Caco-2 (cell line): ENCODE measurements around the gene SHANK3. TPM values are rescaled to one million over a fixed set of nuclear protein-coding genes. Genes with fewer than 3 reads are reported as not detected.
A peak's percentile ranks its signal among the peaks of the same experiment; 100 is the strongest.

Experiments used
- BruUV-seq: library from RNA; stranded (reverse); fragments of 400-500 nt; replicated peaks from 2 replicates; lab custom pipeline; 2021; lab: Mats Ljungman, UMichigan
- CTCF ChIA-PET: fragments of 300-600 bp; sonication (Branson Sonifier 250); formaldehyde crosslinking; loops from one replicate; lab custom pipeline; 2022; ENCODE audit warnings: antibody characterized with exemption; lab: Charles Lee
- POLR2A ChIA-PET: fragments of 300-600 bp; sonication (Branson Sonifier 250); formaldehyde crosslinking; loops from one replicate; lab custom pipeline; 2022; ENCODE audit warnings: antibody characterized with exemption; lab: Charles Lee
- DNase-seq, 2 experiments: peaks; one replicate each; pipeline versions ENCODE4 v3.0.0 to v3.0.0-alpha.2; 2020 to 2022
- H3K27me3 ChIP-seq: replicated peaks from 2 replicates; pipeline ENCODE4 v1.6.0; 2011; ENCODE audit warnings: low read length; ENCODE audit not compliant: control insufficient read depth, insufficient read depth
- H3K36me3 ChIP-seq: 2 replicates; pipeline ENCODE4 v1.5.1; 2011; ENCODE audit warnings: low read length; ENCODE audit not compliant: control insufficient read depth, insufficient read depth
- H3K4me1 ChIP-seq: fragments of 250-450 bp; sonication (Bioruptor Pico); 2 replicates; pipeline ENCODE4 v1.5.1; 2020; ENCODE audit warnings: mild to moderate bottlenecking
- H3K4me3 ChIP-seq: 2 replicates; pipeline ENCODE4 v1.5.1; 2011; ENCODE audit warnings: low read depth, mild to moderate bottlenecking, control low read depth, low read length
- H3K9me3 ChIP-seq: fragments of 250-450 bp; sonication (Bioruptor Pico); 2 replicates; pipeline ENCODE4 v1.5.1; 2020; ENCODE audit warnings: mild to moderate bottlenecking, moderate library complexity
- H3K27ac Mint-ChIP-seq: one replicate; pipeline ENCODE4 v1.8.0; 2022; ENCODE audit warnings: mixed read lengths; ENCODE audit not compliant: unreplicated experiment
- H3K27me3 Mint-ChIP-seq: one replicate; pipeline ENCODE4 v1.8.0; 2022; ENCODE audit warnings: mixed read lengths; ENCODE audit not compliant: insufficient read depth, unreplicated experiment
- H3K36me3 Mint-ChIP-seq: one replicate; pipeline ENCODE4 v1.8.0; 2022; ENCODE audit warnings: mild to moderate bottlenecking, mixed read lengths; ENCODE audit not compliant: insufficient read depth, unreplicated experiment
- H3K4me1 Mint-ChIP-seq: one replicate; pipeline ENCODE4 v1.8.0; 2022; ENCODE audit warnings: low read depth, mixed read lengths; ENCODE audit not compliant: unreplicated experiment
- H3K4me3 Mint-ChIP-seq: one replicate; pipeline ENCODE4 v1.8.0; 2022; ENCODE audit warnings: mild to moderate bottlenecking, moderate library complexity, mixed read lengths; ENCODE audit not compliant: unreplicated experiment
- H3K9me3 Mint-ChIP-seq: one replicate; pipeline ENCODE4 v1.8.0; 2022; ENCODE audit warnings: mixed read lengths; ENCODE audit not compliant: unreplicated experiment
- CTCF ChIP-seq, 2 experiments: fragments of 200-600 bp in 1 of 2; IDR thresholded peaks; 1 replicate in 1 of 2; 2 replicates in 1 of 2; pipeline versions ENCODE4 v1.5.1 to v1.8.0; 2011 to 2022; ENCODE audit warnings: antibody characterized with exemption in 1 of 2, control low read depth in 1 of 2, inconsistent platforms in 1 of 2, low read depth in 1 of 2, low read length in 1 of 2, mild to moderate bottlenecking in 1 of 2, moderate library complexity in 1 of 2; ENCODE audit not compliant: insufficient read depth in 1 of 2, severe bottlenecking in 1 of 2, unreplicated experiment in 1 of 2
- intact Hi-C: fragments of 100-400 bp; cut with micrococcal nuclease; formaldehyde crosslinking; loops from one replicate; pipeline ENCODE4 v1.10.0; 2022; ENCODE audit not compliant: unreplicated experiment
- total RNA-seq: library from RNA; stranded (reverse); gene quantifications from 2 replicates; pipeline ENCODE4 v1.2.3, GENCODE V29; 2022

SHANK3 gene
- total RNA-seq, 1 experiment from 2014 or later: 4.3 TPM

- Histone ChIP-seq H3K4me3 (peak overlapping the region; percentile 55), H3K4me1 (no peaks in the 10 kb centered on the region), H3K9me3 (no peaks in the 10 kb centered on the region), H3K27me3 (no peaks in the 10 kb centered on the region; the same call in 1 of the 2 replicates), H3K36me3 (no peaks in the 10 kb centered on the region)
- intact Hi-C loops: no loop called here
- TF ChIP-seq CTCF (IDR thresholded peaks at IDR 0.05; ENCODE audit: insufficient read depth in 1 of 2, low read depth in 1 of 2, low read length in 1 of 2, severe bottlenecking in 1 of 2, unreplicated experiment in 1 of 2): no peak
- H3K27me3 Mint-ChIP-seq: peaks cover 4% of the 10 kb centered on the region
- CTCF ChIA-PET: interaction anchor here (0.7 kb wide), 1 partner anchor 108 kb away, joined by 9 read pairs; no protein-coding TSS in a partner anchor
- no peak overlapping the region for H3K27ac Mint-ChIP-seq
- H3K4me3 Mint-ChIP-seq: no peak overlapping the region
- H3K4me1 Mint-ChIP-seq: peaks cover 9% of the 10 kb centered on the region
- H3K9me3 Mint-ChIP-seq: no peaks in the 10 kb centered on the region
- POLR2A ChIA-PET: interaction anchor here (0.6 kb wide), 1 partner anchor 286 kb away, joined by 3 read pairs; no protein-coding TSS in a partner anchor
- H3K36me3 Mint-ChIP-seq: peaks cover 6% of the 10 kb centered on the region
- DNase-seq: no peak
- no TSS peak for BruUV-seq
Observed at GRCh38 chr22:50674130-50674500, 1.5 kb downstream of the SHANK3 start.

GRCh38 chr22:50674606-50675552 lies 2.3 kb downstream of the SHANK3 start:
- intact Hi-C loops: no loop called here
- CTCF ChIA-PET: interaction anchor here (0.7 kb wide), 1 partner anchor 108 kb away, joined by 9 read pairs; no protein-coding TSS in a partner anchor

More at GRCh38 chr22:50674606-50675552, 2.3 kb downstream of the SHANK3 start:
- POLR2A ChIA-PET: interaction anchor here (0.6 kb wide), 2 partner anchors 46 to 287 kb away, joined by 3 read pairs; no protein-coding TSS in a partner anchor
- TF ChIP-seq CTCF (IDR thresholded peaks at IDR 0.05; ENCODE audit: insufficient read depth in 1 of 2, low read depth in 1 of 2, low read length in 1 of 2, severe bottlenecking in 1 of 2, unreplicated experiment in 1 of 2): no peak
- H3K27me3 Mint-ChIP-seq: peaks cover 4% of the 10 kb centered on the region
- Histone ChIP-seq H3K9me3 (no peaks in the 10 kb centered on the region), H3K36me3 (no peaks in the 10 kb centered on the region), H3K4me3 (peak overlapping the region; percentile 55), H3K27me3 (no peaks in the 10 kb centered on the region; the same call in 1 of the 2 replicates), H3K4me1 (no peaks in the 10 kb centered on the region)
- no peaks in the 10 kb centered on the region for H3K9me3 Mint-ChIP-seq
- H3K27ac Mint-ChIP-seq: no peak overlapping the region
- peak; percentile 87 for DNase-seq
- peaks cover 9% of the 10 kb centered on the region for H3K4me1 Mint-ChIP-seq
- peaks cover 6% of the 10 kb centered on the region for H3K36me3 Mint-ChIP-seq
- BruUV-seq: no TSS peak
- H3K4me3 Mint-ChIP-seq: peak overlapping the region; percentile 65
